ENCODE measurements around the gene BHLHE40.

The BHLHE40 gene

GRCh38 chr3:4986782-4987537 lies 7.7 kb downstream of the BHLHE40 start (continued):
- TF ChIP-seq, protein P1, sequence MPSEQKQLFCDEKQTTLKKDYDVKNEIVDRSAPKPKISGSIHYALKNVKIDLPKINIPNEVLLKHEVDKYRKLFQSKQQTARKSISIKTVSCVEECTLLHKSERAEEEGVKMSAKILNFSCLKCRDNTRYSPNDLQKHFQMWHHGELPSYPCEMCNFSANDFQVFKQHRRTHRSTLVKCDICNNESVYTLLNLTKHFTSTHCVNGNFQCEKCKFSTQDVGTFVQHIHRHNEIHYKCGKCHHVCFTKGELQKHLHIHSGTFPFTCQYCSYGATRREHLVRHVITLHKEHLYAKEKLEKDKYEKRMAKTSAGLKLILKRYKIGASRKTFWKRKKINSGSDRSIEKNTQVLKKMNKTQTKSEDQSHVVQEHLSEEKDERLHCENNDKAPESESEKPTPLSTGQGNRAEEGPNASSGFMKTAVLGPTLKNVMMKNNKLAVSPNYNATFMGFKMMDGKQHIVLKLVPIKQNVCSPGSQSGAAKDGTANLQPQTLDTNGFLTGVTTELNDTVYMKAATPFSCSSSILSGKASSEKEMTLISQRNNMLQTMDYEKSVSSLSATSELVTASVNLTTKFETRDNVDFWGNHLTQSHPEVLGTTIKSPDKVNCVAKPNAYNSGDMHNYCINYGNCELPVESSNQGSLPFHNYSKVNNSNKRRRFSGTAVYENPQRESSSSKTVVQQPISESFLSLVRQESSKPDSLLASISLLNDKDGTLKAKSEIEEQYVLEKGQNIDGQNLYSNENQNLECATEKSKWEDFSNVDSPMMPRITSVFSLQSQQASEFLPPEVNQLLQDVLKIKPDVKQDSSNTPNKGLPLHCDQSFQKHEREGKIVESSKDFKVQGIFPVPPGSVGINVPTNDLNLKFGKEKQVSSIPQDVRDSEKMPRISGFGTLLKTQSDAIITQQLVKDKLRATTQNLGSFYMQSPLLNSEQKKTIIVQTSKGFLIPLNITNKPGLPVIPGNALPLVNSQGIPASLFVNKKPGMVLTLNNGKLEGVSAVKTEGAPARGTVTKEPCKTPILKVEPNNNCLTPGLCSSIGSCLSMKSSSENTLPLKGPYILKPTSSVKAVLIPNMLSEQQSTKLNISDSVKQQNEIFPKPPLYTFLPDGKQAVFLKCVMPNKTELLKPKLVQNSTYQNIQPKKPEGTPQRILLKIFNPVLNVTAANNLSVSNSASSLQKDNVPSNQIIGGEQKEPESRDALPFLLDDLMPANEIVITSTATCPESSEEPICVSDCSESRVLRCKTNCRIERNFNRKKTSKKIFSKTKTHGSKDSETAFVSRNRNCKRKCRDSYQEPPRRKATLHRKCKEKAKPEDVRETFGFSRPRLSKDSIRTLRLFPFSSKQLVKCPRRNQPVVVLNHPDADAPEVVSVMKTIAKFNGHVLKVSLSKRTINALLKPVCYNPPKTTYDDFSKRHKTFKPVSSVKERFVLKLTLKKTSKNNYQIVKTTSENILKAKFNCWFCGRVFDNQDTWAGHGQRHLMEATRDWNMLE (tag by site-specific recombination; conservative IDR thresholded peaks at IDR 0.05; ENCODE audit: low read depth): no peak; the same call in 1 of the 2 replicates
- no peak for TF ChIP-seq ZNF404 (tag by site-specific recombination; IDR thresholded peaks at IDR 0.05)
- peak; percentile 99 for TF ChIP-seq OSR2 (tag by site-specific recombination; IDR thresholded peaks at IDR 0.05)
- TF ChIP-seq ZNF544 (tag by site-specific recombination; IDR thresholded peaks at IDR 0.05): no peak
- peak; percentile 89 for TF ChIP-seq KLF16 (tag by site-specific recombination; IDR thresholded peaks at IDR 0.05)
- TF ChIP-seq ZSCAN23 (tag by site-specific recombination; IDR thresholded peaks at IDR 0.05): peak; percentile 77; the same call in 1 of the 2 replicates
- peak; percentile 84; the same call in 1 of the 2 replicates for TF ChIP-seq ZNF837 (tag by site-specific recombination; IDR thresholded peaks at IDR 0.05)
- no peak for TF ChIP-seq ZNF654 (tag by site-specific recombination; IDR thresholded peaks at IDR 0.05; ENCODE audit: low read depth)
- TF ChIP-seq IKZF3 (tag by site-specific recombination; IDR thresholded peaks at IDR 0.05): peak; percentile 99

DNA sequence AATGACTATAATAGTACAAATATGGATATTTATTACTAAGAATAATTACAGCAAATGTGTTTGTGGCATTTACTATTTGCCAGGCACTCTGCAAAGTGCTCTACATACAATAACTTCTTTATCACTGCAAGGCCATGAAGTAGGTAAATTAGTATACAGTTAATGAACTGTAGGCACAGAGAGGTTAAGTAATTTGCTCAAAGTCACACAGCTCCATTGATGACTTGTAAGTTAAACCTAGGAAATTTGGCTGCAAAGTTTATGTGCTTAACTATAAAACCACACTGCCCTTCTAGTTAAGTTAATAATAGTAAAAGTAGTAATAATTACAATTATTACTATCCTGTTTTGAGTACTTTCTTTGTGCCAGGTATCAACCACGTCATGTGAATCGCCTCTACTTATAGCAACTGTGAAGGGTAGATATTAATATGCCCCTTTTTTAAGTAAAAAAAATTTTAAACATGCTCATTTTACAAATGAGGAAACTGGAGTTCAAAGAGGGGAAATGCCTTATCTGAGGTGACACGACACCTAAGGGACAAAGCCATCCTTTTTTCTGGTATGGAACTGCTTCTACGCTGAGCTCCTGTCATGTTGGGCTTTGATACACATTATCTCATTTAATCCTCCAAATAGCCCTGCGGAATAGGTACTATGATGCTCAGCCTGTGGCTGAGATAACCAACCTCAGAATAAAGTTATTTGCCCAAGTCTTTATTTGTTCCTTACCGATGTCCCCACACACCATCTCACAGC lies 8.5 kb downstream of the BHLHE40 start:
- ChIA-PET POLR2A (interaction anchor here (0.6 to 11.7 kb wide), 11 partner anchors 7 to 495 kb away, joined by 3 to 332 read pairs (median 17); partner anchors contain the start of genes BHLHE40 and ITPR1), CTCF (interaction anchor here (0.6 to 2.0 kb wide), 11 partner anchors 7 to 1033 kb away, joined by 3 to 11 read pairs (median 4); no protein-coding TSS in a partner anchor)
- Histone ChIP-seq H3K27ac (ENCODE audit: extremely low read depth, low read depth, low read length) (peak overlapping the region; percentile 95; the same call in 1 of the 2 replicates), H3K4me1 (ENCODE audit: control insufficient read depth, insufficient read depth, low read length) (peaks cover 25% of the 10 kb centered on the region), H3K4me3 (ENCODE audit: low read depth, low read length) (no peak overlapping the region), H3K9me3 (ENCODE audit: control insufficient read depth, insufficient read depth, low read depth, low read length) (no peaks in the 10 kb centered on the region), H3K36me3 (ENCODE audit: control insufficient read depth in 2 of 2, insufficient read depth in 1 of 2, low read length in 2 of 2) (peaks cover 4 to 19% of the 10 kb centered on the region in 2 experiments; a peak in 2 of 3 replicates)
- TF ChIP-seq EGR2 (tag by site-specific recombination; IDR thresholded peaks at IDR 0.05; ENCODE audit: low read depth): no peak
- no peak for TF ChIP-seq ZNF510 (tag by site-specific recombination; IDR thresholded peaks at IDR 0.05; ENCODE audit: insufficient replicate concordance)
- TF ChIP-seq ZNF610 (tag by site-specific recombination; IDR thresholded peaks at IDR 0.05; ENCODE audit: borderline replicate concordance): no peak
- TF ChIP-seq ZNF785 (tag by site-specific recombination; IDR thresholded peaks at IDR 0.05): no peak
- TF ChIP-seq ZNF423 (tag by site-specific recombination; IDR thresholded peaks at IDR 0.05): no peak
- no peak for TF ChIP-seq ZFP69B (tag by site-specific recombination; IDR thresholded peaks at IDR 0.05)
- no peak for TF ChIP-seq ZFP3 (tag by site-specific recombination; IDR thresholded peaks at IDR 0.05; ENCODE audit: low read depth)
- TF ChIP-seq ZNF19 (tag by site-specific recombination; IDR thresholded peaks at IDR 0.05; ENCODE audit: low read depth): no peak
- TF ChIP-seq, protein P2, sequence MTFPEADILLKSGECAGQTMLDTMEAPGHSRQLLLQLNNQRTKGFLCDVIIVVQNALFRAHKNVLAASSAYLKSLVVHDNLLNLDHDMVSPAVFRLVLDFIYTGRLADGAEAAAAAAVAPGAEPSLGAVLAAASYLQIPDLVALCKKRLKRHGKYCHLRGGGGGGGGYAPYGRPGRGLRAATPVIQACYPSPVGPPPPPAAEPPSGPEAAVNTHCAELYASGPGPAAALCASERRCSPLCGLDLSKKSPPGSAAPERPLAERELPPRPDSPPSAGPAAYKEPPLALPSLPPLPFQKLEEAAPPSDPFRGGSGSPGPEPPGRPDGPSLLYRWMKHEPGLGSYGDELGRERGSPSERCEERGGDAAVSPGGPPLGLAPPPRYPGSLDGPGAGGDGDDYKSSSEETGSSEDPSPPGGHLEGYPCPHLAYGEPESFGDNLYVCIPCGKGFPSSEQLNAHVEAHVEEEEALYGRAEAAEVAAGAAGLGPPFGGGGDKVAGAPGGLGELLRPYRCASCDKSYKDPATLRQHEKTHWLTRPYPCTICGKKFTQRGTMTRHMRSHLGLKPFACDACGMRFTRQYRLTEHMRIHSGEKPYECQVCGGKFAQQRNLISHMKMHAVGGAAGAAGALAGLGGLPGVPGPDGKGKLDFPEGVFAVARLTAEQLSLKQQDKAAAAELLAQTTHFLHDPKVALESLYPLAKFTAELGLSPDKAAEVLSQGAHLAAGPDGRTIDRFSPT (tag by site-specific recombination; IDR thresholded peaks at IDR 0.05): no peak
- no peak for TF ChIP-seq ZNF426 (tag by site-specific recombination; IDR thresholded peaks at IDR 0.05)
- no peak for TF ChIP-seq TRIM28 (IDR thresholded peaks at IDR 0.05; ENCODE audit: borderline replicate concordance, low read length)
- no peak for TF ChIP-seq ZNF362 (tag by site-specific recombination; IDR thresholded peaks at IDR 0.05)
- TF ChIP-seq ZNF768 (tag by site-specific recombination; IDR thresholded peaks at IDR 0.05): peak; percentile 94; the same call in 1 of the 2 replicates
- TF ChIP-seq ZNF629 (tag by site-specific recombination; IDR thresholded peaks at IDR 0.05): no peak
- peak; percentile 22 for TF ChIP-seq SETDB1 (IDR thresholded peaks at IDR 0.05; ENCODE audit: insufficient read length, low read length)
- no peak for TF ChIP-seq ZNF311 (tag by site-specific recombination; IDR thresholded peaks at IDR 0.05; ENCODE audit: borderline replicate concordance)
- no peak for TF ChIP-seq ZNF560 (tag by site-specific recombination; IDR thresholded peaks at IDR 0.05; ENCODE audit: borderline replicate concordance)
- no peak for TF ChIP-seq OSR2 (tag by site-specific recombination; IDR thresholded peaks at IDR 0.05)
- TF ChIP-seq ZNF24 (tag by site-specific recombination; IDR thresholded peaks at IDR 0.05): no peak

Data from HEK293 (cell line).